GM13976 (cell line): ENCODE measurements around the gene ABCC1.

Experiments
- DNase-seq: peaks from one replicate; pipeline ENCODE4 v3.0.0; 2012; ENCODE audit warnings: low spot score
- in situ Hi-C: fragments of 300-500 bp; cut with MboI; formaldehyde crosslinking; loops from one replicate; pipeline ENCODE4 v1.12.0; 2022; ENCODE audit warnings: low sequenced_read_pairs, mixed read lengths, inconsistent platforms; ENCODE audit not compliant: unreplicated experiment
- TF ChIP-seq, protein P1 (sequence below): IDR thresholded peaks from 2 replicates; pipeline ENCODE4 v1.5.1; 2012; ENCODE audit warnings: borderline replicate concordance, mild to moderate bottlenecking; ENCODE audit not compliant: insufficient read depth; ENCODE audit errors: extremely low read depth, missing control alignments, control extremely low read depth

The ABCC1 gene

DNA sequence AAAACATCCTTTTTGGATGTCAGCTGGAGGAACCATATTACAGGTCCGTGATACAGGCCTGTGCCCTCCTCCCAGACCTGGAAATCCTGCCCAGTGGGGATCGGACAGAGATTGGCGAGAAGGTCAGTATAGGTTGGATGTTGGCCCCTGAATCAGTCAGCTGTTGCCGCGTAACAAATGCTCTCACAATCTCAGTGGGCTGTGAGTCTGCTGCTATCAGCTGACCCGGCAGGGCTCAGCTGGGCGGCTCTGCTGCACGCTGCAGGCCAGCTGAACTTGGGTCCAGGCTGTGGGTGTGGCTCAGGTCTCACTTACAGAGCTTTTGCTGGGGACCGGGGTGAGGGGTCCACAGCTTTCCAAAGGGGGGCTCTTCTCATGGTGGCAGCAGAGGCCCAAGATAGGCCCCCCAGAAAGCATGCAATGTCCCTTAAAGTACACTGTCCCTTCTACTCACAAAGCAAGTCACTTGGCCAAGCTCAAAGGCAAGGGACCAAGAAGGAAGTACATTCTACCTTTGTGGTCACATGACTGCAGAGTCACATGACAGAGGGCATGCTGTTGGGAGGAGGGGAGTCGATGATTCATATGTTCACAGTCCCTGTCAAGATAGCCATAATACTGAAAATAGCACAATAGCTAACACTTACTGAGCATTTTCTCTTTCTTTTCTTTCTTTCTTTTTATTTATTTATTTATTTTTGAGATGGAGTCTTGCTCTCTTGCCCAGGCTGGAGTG lies 134.2 kb downstream of the ABCC1 start:
- in situ Hi-C loops: no loop called here
- TF ChIP-seq, protein P1, sequence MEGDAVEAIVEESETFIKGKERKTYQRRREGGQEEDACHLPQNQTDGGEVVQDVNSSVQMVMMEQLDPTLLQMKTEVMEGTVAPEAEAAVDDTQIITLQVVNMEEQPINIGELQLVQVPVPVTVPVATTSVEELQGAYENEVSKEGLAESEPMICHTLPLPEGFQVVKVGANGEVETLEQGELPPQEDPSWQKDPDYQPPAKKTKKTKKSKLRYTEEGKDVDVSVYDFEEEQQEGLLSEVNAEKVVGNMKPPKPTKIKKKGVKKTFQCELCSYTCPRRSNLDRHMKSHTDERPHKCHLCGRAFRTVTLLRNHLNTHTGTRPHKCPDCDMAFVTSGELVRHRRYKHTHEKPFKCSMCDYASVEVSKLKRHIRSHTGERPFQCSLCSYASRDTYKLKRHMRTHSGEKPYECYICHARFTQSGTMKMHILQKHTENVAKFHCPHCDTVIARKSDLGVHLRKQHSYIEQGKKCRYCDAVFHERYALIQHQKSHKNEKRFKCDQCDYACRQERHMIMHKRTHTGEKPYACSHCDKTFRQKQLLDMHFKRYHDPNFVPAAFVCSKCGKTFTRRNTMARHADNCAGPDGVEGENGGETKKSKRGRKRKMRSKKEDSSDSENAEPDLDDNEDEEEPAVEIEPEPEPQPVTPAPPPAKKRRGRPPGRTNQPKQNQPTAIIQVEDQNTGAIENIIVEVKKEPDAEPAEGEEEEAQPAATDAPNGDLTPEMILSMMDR: no peak
- no peak for DNase-seq

DNA sequence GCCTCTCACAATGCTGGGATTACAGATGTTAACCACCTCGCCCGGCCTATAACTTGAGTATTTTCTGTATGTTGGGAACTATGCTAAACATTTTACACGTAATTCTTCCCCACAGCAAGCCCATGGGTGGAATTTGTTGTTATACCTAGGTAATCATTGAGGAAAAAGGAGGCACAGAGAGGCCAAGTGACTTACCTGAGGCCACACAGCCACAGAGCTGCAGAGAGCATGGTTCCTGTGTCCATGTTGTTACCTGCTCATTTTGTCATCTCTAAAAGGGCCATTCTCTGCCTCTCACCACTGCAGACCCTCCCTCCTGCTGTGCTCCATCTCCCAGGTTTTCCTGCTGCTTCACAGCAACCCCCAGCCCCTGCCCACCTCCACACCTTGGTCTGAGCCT lies 135.5 kb downstream of the ABCC1 start:
- in situ Hi-C loops: no loop called here
- TF ChIP-seq, protein P1: no peak
- DNase-seq: no peak

DNA sequence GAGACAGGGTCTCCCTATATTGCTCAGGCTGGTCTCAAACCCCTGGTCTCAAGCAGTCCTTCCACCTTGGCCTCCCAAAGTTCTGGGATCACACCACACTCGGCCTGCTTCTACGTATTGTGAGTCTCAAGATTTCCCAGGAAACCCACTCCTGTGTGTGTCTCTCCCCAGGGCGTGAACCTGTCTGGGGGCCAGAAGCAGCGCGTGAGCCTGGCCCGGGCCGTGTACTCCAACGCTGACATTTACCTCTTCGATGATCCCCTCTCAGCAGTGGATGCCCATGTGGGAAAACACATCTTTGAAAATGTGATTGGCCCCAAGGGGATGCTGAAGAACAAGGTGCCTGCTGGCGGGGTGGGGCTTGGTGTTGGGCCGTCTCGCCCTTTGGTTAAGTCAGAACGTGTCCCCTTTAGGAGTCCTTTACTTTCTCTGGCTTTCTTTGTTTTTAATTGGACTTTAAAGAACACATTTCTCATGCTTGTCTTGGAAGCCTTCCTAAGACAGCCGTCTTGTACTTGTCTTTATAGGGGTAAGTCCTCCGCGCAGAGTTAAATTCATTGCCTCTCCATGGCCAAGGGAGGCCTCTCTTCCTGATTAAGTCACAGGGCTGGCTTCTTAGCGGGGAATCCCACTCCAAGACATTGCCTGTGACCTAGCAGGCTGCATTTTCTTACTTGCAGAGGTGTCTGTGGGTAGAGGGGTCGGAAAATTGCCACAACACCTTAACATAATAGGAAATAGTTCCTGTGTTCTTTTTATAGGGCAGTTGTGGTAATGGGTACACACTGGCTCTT lies 137.4 kb downstream of the ABCC1 start:
- in situ Hi-C loops: no loop called here
- TF ChIP-seq, protein P1: no peak
- DNase-seq: no peak

DNA sequence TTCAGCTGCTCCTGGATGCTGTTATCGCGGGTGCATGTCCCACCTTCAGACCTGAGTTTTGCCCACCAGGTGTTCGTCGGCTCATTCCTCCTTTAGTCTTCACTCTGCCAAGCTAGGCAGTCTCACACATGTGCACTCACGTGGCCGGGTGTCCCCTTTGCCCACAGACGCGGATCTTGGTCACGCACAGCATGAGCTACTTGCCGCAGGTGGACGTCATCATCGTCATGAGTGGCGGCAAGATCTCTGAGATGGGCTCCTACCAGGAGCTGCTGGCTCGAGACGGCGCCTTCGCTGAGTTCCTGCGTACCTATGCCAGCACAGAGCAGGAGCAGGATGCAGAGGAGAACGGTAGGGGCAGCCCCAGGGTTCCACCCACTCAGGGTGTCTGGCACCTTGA lies 140.8 kb downstream of the ABCC1 start:
- in situ Hi-C loops: no loop called here
- no peak for DNase-seq
- TF ChIP-seq, protein P1: no peak

DNA sequence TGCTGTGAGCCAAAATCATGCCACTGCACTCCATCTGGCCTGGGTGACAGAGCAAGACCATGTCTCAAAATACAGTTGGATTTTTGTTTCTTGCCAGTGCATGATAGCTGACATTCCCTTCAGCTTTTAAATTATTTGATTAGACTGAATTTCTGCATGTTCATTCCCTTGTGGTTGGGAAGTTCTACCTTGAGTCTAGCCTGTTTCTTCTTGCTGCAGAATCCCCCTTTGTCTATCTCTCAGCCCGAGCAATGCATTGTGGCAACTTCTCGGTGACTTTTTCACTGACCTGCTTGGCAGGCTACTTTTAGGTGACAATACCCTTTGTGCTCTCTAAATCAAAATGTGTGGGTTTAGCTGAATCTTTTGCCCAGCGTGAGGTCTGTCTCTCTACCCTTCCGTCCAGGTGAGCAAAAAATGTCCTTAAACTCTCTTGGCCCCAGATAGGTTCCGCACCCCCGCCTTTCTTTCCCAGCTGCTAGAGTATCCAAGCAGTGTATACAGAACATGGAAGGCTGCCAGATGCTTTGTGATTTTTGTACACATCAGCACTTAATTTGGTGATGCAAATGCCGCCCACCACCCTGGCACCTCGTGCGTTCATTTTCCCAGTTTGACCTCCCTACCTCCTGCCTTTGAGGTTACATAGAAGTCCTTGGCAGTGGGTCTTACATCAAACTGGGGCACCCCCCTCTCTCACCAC lies 143.7 kb downstream of the ABCC1 start:
- DNase-seq: no peak
- TF ChIP-seq, protein P1: no peak
- in situ Hi-C loops: no loop called here

DNA sequence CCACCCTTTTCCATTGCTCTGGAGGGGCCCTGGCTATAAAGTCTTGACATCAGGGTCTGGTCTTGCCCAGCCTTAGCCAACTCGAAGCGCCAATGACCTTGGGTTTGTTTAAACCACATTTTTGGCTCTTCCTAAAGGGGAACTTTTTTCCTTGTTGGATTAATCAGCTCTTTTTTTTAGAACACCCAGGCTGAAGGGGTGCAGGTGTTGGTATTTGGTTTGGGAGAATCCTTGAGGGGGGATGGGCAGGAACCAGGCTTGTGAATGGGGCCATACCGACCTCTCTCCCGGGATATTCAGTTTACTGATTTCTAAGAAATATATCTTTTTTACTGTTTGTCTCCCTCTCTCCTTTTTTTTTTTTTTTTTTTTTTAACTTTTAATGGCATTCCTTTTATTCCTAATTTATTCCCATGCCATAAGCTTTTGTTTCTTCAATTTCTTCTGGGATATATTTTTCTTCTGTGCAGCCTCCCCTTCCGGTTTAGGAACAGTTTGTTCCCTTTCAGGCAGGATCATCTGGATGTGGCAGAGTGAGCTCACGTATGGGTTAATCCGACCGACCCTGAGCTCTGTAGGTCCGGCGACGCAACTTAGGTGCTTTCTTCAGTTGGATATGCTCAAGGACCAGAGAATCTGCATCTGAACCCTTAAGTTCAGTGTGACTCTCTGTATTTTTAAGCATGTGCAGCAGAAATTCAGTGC lies 144.4 kb downstream of the ABCC1 start:
- DNase-seq: no peak
- TF ChIP-seq, protein P1: no peak
- in situ Hi-C loops: no loop called here
